ENCODE measurements around the gene ABLIM1. TPM values are rescaled to one million over a fixed set of nuclear protein-coding genes. Genes with fewer than 3 reads are reported as not detected.

ABLIM1 gene
- total and polyA plus RNA-seq, 2 experiments from 2014 or later = 21.9 to 45.1 TPM

DNA sequence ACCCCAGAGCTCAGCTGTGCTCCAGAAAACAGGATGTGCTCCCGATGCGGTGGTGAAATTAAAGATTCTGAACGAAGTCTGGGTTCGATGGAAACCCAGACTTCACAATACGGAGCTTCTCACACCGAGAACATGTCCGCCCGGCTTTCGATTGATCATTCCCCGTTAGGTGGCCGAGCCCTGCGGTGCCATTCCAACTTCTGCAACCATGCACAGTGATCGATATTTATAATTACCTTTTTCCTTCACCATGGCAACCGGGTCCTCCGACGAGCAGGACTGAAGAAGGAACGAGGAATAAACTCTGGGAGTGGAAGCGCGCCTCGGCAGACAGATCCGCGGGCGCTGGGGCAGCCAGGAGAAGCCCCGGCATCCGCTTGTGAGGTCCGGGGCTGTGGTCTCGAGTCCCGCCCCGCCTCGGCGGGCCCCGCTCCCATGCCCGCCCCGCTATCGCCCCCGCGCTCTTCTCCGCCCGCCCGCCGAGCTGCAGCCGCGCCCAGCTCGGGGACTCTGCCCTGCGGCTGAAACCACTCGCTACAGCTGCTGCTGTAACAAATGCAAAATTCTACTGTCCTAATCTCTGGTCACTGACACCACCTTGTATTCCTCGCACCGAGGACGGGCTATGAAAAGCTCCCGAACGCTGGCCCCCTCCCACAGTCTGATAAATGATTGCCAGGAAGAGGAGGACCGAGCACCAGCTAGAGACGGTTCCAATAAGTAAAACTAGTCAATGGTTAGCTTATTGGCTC, 26.2 kb downstream of the ABLIM1 start:
- H3K27ac Mint-ChIP-seq = no peak overlapping the region
- Histone ChIP-seq H2AFZ (peak overlapping the region; percentile 99), H3K9me2 (ENCODE audit: insufficient read depth) (no peaks in the 10 kb centered on the region; the same call in 1 of the 2 replicates), H3K4me2 (peak overlapping the region; percentile 97), H4K20me1 (replicated peaks; ENCODE audit: insufficient read depth) (no peaks in the 10 kb centered on the region), H3K36me3 (ENCODE audit: insufficient read depth) (no peaks in the 10 kb centered on the region), H3F3A (replicated peaks; ENCODE audit: low read depth) (no peaks in the 10 kb centered on the region), H3K4me1 (ENCODE audit: insufficient read depth) (peaks cover 24% of the 10 kb centered on the region), H3K27ac (ENCODE audit: low read depth) (no peak overlapping the region), H3K27me3 (ENCODE audit: insufficient read depth) (peaks cover 33% of the 10 kb centered on the region), H3K79me2 (replicated peaks; ENCODE audit: insufficient read depth) (no peaks in the 10 kb centered on the region), H3K4me3 (peak overlapping the region; percentile 82)
- no peak for TF ChIP-seq STAT1 (IDR thresholded peaks at IDR 0.05; ENCODE audit: unreplicated experiment)
- TF ChIP-seq EZH2 (IDR thresholded peaks at IDR 0.05; ENCODE audit: low read depth, unreplicated experiment) = no peak
- TF ChIP-seq NANOG (IDR thresholded peaks at IDR 0.05; ENCODE audit: borderline replicate concordance) = no peak
- no peak for TF ChIP-seq POLR2AphosphoS5 (IDR thresholded peaks at IDR 0.05; ENCODE audit: low read depth)
- no peak for TF ChIP-seq CREB1 (CRISPR knock-in tag; IDR thresholded peaks at IDR 0.05; ENCODE audit: low read depth)
- TF ChIP-seq, protein P1, sequence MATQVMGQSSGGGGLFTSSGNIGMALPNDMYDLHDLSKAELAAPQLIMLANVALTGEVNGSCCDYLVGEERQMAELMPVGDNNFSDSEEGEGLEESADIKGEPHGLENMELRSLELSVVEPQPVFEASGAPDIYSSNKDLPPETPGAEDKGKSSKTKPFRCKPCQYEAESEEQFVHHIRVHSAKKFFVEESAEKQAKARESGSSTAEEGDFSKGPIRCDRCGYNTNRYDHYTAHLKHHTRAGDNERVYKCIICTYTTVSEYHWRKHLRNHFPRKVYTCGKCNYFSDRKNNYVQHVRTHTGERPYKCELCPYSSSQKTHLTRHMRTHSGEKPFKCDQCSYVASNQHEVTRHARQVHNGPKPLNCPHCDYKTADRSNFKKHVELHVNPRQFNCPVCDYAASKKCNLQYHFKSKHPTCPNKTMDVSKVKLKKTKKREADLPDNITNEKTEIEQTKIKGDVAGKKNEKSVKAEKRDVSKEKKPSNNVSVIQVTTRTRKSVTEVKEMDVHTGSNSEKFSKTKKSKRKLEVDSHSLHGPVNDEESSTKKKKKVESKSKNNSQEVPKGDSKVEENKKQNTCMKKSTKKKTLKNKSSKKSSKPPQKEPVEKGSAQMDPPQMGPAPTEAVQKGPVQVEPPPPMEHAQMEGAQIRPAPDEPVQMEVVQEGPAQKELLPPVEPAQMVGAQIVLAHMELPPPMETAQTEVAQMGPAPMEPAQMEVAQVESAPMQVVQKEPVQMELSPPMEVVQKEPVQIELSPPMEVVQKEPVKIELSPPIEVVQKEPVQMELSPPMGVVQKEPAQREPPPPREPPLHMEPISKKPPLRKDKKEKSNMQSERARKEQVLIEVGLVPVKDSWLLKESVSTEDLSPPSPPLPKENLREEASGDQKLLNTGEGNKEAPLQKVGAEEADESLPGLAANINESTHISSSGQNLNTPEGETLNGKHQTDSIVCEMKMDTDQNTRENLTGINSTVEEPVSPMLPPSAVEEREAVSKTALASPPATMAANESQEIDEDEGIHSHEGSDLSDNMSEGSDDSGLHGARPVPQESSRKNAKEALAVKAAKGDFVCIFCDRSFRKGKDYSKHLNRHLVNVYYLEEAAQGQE (IDR thresholded peaks at IDR 0.05; ENCODE audit: unreplicated experiment) = no peak
- no peaks in the 10 kb centered on the region for H3K9me3 Mint-ChIP-seq
- ATAC-seq = peak; percentile 96
- DNase-seq (ENCODE audit: low spot score) = peak; percentile 77
- H3K4me3 Mint-ChIP-seq = peak overlapping the region; percentile 85
- H3K36me3 Mint-ChIP-seq (ENCODE audit: low read depth) = no peaks in the 10 kb centered on the region
- H3K27me3 Mint-ChIP-seq (ENCODE audit: insufficient read depth, low read depth, poor library complexity) = peaks cover 20% of the 10 kb centered on the region
- H3K4me1 Mint-ChIP-seq = peaks cover 20% of the 10 kb centered on the region; the same call in 2 of the 3 replicates

DNA sequence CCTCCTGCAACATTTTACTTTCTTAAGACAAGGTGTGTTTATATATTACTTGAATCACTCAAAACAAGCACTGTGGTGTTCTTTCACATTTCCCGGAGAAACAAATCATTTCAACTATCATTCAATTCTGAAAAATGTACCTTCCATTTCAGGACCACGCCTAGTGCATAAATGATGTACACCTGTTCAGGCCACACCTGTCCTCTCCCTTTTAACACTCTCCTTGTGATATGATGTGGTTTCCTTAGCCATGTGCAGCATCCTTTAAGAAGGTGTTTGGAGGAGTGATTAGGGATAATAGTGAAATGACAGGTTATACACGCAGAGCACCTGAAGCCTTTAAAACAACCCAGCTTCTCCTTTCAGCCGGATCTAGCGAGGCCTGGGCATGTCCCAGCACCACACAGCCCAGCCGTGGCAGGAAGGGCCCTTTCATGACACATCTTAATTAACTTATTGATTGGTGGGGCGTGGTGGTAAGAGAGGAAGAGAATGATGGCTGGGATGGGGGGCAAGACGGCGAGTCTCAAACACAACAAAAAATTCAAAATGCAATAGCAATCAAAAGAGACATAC, 26.9 kb downstream of the ABLIM1 start:
- peaks cover 20% of the 10 kb centered on the region for H3K27me3 Mint-ChIP-seq (ENCODE audit: insufficient read depth, low read depth, poor library complexity)
- H3K27ac ChIP-seq (ENCODE audit: low read depth) = no peak overlapping the region
- peak overlapping the region; percentile 99 for H2AFZ ChIP-seq
- H3K9me2 ChIP-seq (ENCODE audit: insufficient read depth) = no peaks in the 10 kb centered on the region; the same call in 1 of the 2 replicates
- no peaks in the 10 kb centered on the region for H3K79me2 ChIP-seq (replicated peaks; ENCODE audit: insufficient read depth)
- H3K4me3 Mint-ChIP-seq = peak overlapping the region; percentile 85
- ATAC-seq (peak; percentile 17), DNase-seq (ENCODE audit: low spot score) (no peak)
- H3F3A ChIP-seq (replicated peaks; ENCODE audit: low read depth) = no peaks in the 10 kb centered on the region
- peaks cover 24% of the 10 kb centered on the region for H3K4me1 ChIP-seq (ENCODE audit: insufficient read depth)
- no peak overlapping the region for H3K27ac Mint-ChIP-seq
- peak overlapping the region; percentile 97 for H3K4me2 ChIP-seq
- H3K36me3 ChIP-seq (ENCODE audit: insufficient read depth) = no peaks in the 10 kb centered on the region
- no peaks in the 10 kb centered on the region for H3K9me3 Mint-ChIP-seq
- H4K20me1 ChIP-seq (replicated peaks; ENCODE audit: insufficient read depth) = no peaks in the 10 kb centered on the region
- H3K4me1 Mint-ChIP-seq = peaks cover 20% of the 10 kb centered on the region; the same call in 2 of the 3 replicates
- H3K36me3 Mint-ChIP-seq (ENCODE audit: low read depth) = no peaks in the 10 kb centered on the region
- peaks cover 33% of the 10 kb centered on the region for H3K27me3 ChIP-seq (ENCODE audit: insufficient read depth)
- H3K4me3 ChIP-seq = peak overlapping the region; percentile 82
- TF ChIP-seq, protein P1 (IDR thresholded peaks at IDR 0.05; ENCODE audit: unreplicated experiment) = no peak
- TF ChIP-seq, protein P2, sequence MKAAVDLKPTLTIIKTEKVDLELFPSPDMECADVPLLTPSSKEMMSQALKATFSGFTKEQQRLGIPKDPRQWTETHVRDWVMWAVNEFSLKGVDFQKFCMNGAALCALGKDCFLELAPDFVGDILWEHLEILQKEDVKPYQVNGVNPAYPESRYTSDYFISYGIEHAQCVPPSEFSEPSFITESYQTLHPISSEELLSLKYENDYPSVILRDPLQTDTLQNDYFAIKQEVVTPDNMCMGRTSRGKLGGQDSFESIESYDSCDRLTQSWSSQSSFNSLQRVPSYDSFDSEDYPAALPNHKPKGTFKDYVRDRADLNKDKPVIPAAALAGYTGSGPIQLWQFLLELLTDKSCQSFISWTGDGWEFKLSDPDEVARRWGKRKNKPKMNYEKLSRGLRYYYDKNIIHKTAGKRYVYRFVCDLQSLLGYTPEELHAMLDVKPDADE (IDR thresholded peaks at IDR 0.05) = no peak
- TF ChIP-seq ZNF114 (CRISPR knock-in tag; IDR thresholded peaks at IDR 0.05) = no peak
